NCI-H526 treated with DMSO at 0.1 percent for 48 hours (cell line): ENCODE data around the gene NES.
A peak's percentile ranks its signal among the peaks of the same experiment; 100 is the strongest.

Source experiments
- DNase-seq: peaks from one replicate; lab custom pipeline; 2025; lab: John Stamatoyannopoulos, UW

NES gene

DNA sequence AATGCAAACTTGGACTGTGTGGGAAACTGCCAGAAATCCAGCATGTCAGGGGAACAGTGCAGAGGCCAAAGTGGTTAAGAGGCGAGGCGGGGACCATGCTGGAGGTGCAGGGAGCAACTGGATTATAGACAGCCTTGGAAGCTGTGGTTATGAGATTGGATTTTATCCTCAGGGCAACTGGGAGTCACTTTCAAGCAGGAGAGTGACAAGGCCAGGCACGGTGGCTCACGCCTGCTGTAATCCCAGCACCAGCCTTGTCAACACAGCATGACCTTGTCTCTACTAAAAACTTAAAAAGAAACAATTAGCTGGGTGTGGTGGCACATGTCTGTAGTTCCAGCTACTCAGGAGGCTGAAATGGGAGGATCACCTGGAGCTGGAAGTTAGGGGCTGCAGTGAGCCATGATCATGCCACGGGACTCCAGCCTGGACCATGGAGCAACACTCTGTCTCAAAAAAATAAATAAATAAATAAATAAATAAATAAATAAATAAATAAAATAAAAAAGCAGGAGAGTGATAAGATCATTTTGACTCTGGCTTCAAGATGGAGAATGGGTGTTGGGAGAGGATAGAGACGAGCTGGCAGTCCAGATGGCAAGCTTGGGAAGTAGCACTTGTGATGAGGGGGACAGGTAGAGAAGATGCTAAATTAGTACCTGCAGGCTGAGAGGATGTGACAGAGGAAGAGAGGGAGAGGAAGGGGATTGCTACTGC is 54.5 kb downstream of the NES start:
- no peak for DNase-seq

DNA sequence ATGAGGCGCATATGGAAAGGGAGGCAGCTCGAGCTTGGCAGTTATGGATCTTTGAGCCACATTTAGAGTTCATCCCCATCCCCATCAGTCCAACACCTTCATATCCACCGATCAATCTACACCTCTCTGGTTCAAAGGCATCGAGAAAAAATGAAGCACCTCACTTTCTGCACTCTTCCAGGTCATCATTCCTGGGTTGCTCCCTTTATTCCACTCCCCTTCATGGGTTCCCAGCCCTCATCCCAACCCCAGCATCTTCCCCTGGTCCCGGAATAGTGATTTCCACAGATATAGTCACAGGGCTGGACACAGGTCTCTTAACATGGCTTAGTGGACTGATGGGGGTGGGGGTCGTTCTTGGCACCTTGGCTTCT is 57.6 kb downstream of the NES start:
- DNase-seq: no peak

DNA sequence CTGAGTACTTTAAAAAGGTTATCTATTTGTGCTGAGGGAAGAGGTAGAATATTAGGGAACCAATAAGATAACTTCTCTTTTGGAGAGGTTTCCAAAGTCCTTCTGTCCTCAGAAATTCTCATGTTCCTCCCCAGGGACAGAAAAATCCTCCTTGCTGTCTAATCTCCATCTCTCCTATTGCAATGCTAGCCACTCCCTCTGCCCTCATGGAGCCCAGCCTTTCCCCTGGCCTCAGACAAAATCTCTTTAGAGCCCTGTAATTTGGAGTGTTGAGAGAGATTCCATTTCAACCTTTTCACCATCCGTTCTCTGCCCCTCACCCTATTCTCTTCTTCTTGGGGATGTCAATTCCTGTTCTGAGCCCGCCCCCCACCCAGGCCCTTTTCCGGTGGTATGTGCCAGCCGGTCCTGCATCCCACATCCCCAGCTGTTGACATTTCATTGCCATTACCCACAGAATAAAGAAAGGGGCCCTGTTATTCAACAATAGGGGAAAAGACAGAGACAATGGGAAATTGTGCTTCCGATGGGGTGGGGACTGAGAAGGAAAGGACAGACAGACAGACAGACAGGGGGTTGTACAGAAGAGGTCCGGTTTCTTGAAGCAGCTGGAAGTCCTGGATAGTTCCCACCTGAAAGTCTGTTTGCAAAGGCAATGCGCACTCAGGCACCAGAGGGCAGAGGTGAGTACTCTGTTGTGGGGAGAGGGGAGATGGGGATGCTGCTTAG is 58.2 kb downstream of the NES start, which contains the start of gene HAPLN2:
Gene HAPLN2 (plus strand): TSS at position 563 of the 729 bp plus-strand sequence. CDS start 4,076 bp downstream, outside the sequence.
- peak; percentile 60 for DNase-seq
